CD4-positive, alpha-beta T cell treated with Interleukin-21 for 1 hour (primary cell): ENCODE results near the gene GABRG2.

Experiments
- DNase-seq: peaks from one replicate; pipeline ENCODE4 v3.0.0-alpha.2; 2020

GABRG2 gene

DNA sequence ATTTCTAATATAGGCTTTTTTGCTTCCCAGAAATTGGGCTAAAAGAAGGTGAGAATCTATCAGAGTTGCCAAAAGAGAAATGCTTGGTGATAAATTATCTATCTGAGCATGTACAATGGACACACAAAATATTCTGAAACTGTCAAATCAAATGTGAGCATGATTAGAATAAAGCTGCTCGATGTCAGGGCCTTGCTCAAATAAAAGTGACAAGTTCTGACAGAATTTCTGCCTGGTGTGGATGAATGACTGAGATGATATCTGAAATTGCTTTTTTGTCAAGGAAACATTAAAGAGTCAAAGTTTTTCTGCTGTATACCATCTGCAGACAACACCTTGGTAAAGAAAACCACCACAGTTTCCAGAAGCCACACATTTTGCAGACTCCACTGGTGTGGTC, 128.8 kb downstream of the GABRG2 start:
- DNase-seq, result no peak

DNA sequence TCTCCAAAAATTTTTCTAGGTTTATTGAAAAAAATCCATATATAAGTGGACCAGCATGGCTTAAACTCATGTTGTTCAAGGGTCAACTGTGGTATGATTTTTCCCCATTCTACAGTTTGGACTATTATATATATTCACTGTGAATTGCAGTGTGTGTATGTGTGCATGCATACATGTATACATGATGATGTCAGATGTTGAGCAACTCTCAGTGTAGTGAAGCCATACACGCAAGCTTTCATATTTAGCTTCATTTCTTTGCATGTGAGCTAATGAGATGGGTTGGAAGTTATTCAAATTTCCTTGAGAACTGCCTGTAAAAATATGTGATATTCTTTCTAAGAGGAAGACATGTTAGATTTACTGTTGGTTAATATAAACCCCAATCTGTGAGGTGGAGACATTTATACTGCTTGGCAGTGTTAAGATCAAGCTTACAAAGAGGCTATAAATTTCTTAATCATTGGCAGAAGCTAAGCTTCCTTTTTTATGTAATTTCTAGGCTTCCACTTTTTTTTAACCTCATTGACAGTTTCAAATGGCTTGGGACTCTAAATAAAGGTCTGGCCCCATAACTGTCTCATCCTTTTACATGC, 134.8 kb downstream of the GABRG2 start:
- no peak for DNase-seq
